ENCODE measurements around the gene CEP152.
"Not testable (repeated sequence)": the region's sequence is repeated elsewhere in the genome, so short reads cannot be mapped to it uniquely, and the experiment has no call there.

- TF ChIP-seq POLR2A (IDR thresholded peaks at IDR 0.05); CTCF (IDR thresholded peaks at IDR 0.05 in 4 of 5, conservative IDR thresholded peaks at IDR 0.05 in 1 of 5): not testable (repeated sequence)
Observed at GRCh38 chr15:48854434-48854833, 43.6 kb upstream of the CEP152 start.

Data from gastrocnemius medialis (tissue), 4 donors.